ENCODE measurements around the gene NDUFC2. TPM values are rescaled to one million over a fixed set of nuclear protein-coding genes. Genes with fewer than 3 reads are reported as not detected.

Gene NDUFC2
- total and polyA plus RNA-seq, 2 of the 8 experiments (the other 6 are each of a cell fraction or from before 2014, with no cell fraction given), result 216 to 356 TPM

GRCh38 chr11:78056093-78056492 lies 23.6 kb downstream of the NDUFC2 start:
- Histone ChIP-seq H3K79me1 (ENCODE audit: low read depth, low read length) (no peaks in the 10 kb centered on the region), H3K4ac (replicated peaks; ENCODE audit: insufficient read length, low read depth, low read length) (no peak overlapping the region), H3K23me2 (ENCODE audit: low read depth, low read length) (no peaks in the 10 kb centered on the region), H2BK20ac (ENCODE audit: low read length) (no peak overlapping the region), H4K8ac (ENCODE audit: extremely low read depth, insufficient read depth, low read length) (no peak overlapping the region), H3K4me1 (replicated peaks in 1 of 4; ENCODE audit: control insufficient read depth in 3 of 4, insufficient read depth in 4 of 4, low read length in 3 of 4) (no peaks in the 10 kb centered on the region; a peak in 1 of 7 replicates), H3K4me3 (ENCODE audit: extremely low read depth in 1 of 4, insufficient read depth in 2 of 4, low read depth in 3 of 4, low read length in 4 of 4) (no peak overlapping the region), H3K9ac (replicated peaks in 1 of 4; ENCODE audit: extremely low read depth in 1 of 4, low read depth in 3 of 4, low read length in 3 of 4) (no peak overlapping the region), H2BK5ac (ENCODE audit: low read depth, low read length) (no peak overlapping the region), H3K14ac (ENCODE audit: insufficient read length) (no peak overlapping the region), H3K4me2 (ENCODE audit: insufficient read depth in 1 of 2, low read depth in 2 of 2, low read length in 2 of 2) (no peak overlapping the region), H2BK12ac (ENCODE audit: low read depth, low read length) (no peak overlapping the region), H3K56ac (replicated peaks; ENCODE audit: insufficient read length, low read depth, low read length) (no peak overlapping the region), H3K27me3 (replicated peaks in 1 of 4; ENCODE audit: control insufficient read depth in 3 of 4, extremely low read depth in 1 of 4, insufficient read depth in 3 of 4, low read length in 3 of 4) (no peaks in the 10 kb centered on the region), H4K20me1 (replicated peaks in 1 of 2; ENCODE audit: control insufficient read depth in 1 of 2, insufficient read depth in 2 of 2, low read length in 2 of 2) (no peaks in the 10 kb centered on the region), H4K5ac (ENCODE audit: insufficient read length, low read depth, low read length) (no peak overlapping the region), H3K9me3 (ENCODE audit: insufficient read depth in 2 of 2, low read depth in 1 of 2, low read length in 1 of 2) (no peaks in the 10 kb centered on the region), H3K36me3 (ENCODE audit: control insufficient read depth in 2 of 4, insufficient read depth in 4 of 4, low read length in 3 of 4) (no peaks in the 10 kb centered on the region), H3K18ac (ENCODE audit: extremely low read depth, low read length) (no peak overlapping the region), H3K27ac (ENCODE audit: low read depth, low read length) (no peak overlapping the region), H3K23ac (ENCODE audit: insufficient read length) (no peak overlapping the region), H2BK120ac (replicated peaks; ENCODE audit: low read depth, low read length) (no peak overlapping the region), H2BK15ac (ENCODE audit: low read length) (no peak overlapping the region), H2AK5ac (ENCODE audit: low read depth, low read length) (no peak overlapping the region), H3K79me2 (ENCODE audit: control insufficient read depth in 1 of 2, insufficient read depth in 2 of 2, low read length in 2 of 2) (no peaks in the 10 kb centered on the region), H4K91ac (replicated peaks; ENCODE audit: insufficient read length, low read length) (no peak overlapping the region), H2AFZ (ENCODE audit: low read length) (no peak overlapping the region)
- no peak for TF ChIP-seq CBX8 (IDR thresholded peaks at IDR 0.05; ENCODE audit: borderline replicate concordance, low read depth, low read length)
- no peak for TF ChIP-seq KDM4A (IDR thresholded peaks at IDR 0.05; ENCODE audit: low read depth, low read length, severe bottlenecking)
- no peak for TF ChIP-seq PHF8 (conservative IDR thresholded peaks at IDR 0.05; ENCODE audit: low read depth, low read length)
- no peak for TF ChIP-seq NANOG (IDR thresholded peaks at IDR 0.05; ENCODE audit: insufficient read depth, low read depth, low read length, poor library complexity, severe bottlenecking)
- WGBS, 2 experiments (ENCODE audit: extremely low coverage in 1 of 2, insufficient coverage in 1 of 2, insufficient read length in 1 of 2, insufficient replicate concordance in 2 of 2, low coverage in 1 of 2, low lambda C conversion rate in 2 of 2, missing lambda C conversion rate in 1 of 2), result 86% methylated on average over 3 of the region's 3 CpGs; no CpG with 5 or more reads in 1 of the 2 experiments
- ChIA-PET POLR2A (ENCODE audit: partially characterized antibody) (interaction anchor here (1.6 to 2.0 kb wide), 3 partner anchors 10 to 24 kb away, joined by 4 to 6 read pairs (median 5); partner anchors contain the start of gene NDUFC2), CTCF (ENCODE audit: partially characterized antibody) (interaction anchor here (0.7 to 5.2 kb wide), 3 partner anchors 11 to 530 kb away, joined by 3 to 29 read pairs (median 4); no protein-coding TSS in a partner anchor)
- DNase-seq (ENCODE audit: low read depth in 1 of 2, low spot score in 2 of 2) (no peak), FAIRE-seq (no peak)

All from H1 (cell line).